GM19397 (cell line): ENCODE measurements around the gene ECE2.
A peak's percentile ranks its signal among the peaks of the same experiment; 100 is the strongest.

ENCODE experiments used
- ATAC-seq: cut with Tn5 transposase; IDR thresholded peaks from one replicate; pipeline ENCODE4 v1.9.1; 2021; ENCODE audit warnings: mild to moderate bottlenecking, moderate library complexity; ENCODE audit not compliant: unreplicated experiment

The ECE2 gene

DNA sequence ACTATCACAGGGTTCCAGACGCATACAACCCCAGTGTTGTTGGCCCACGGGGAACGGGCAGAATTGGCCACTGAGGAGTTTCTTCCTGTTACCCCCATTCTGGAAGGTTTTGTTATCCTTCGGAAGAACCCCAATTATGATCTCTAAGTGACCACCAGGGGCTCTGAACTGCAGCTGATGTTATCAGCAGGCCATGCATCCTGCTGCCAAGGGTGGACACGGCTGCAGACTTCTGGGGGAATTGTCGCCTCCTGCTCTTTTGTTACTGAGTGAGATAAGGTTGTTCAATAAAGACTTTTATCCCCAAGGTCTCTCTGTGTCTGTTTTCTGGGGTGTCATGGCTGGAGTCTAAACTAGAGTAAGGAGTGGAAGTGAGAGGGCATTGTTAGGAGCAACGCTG is 32.9 kb downstream of the ECE2 start:
- ATAC-seq, result no peak

DNA sequence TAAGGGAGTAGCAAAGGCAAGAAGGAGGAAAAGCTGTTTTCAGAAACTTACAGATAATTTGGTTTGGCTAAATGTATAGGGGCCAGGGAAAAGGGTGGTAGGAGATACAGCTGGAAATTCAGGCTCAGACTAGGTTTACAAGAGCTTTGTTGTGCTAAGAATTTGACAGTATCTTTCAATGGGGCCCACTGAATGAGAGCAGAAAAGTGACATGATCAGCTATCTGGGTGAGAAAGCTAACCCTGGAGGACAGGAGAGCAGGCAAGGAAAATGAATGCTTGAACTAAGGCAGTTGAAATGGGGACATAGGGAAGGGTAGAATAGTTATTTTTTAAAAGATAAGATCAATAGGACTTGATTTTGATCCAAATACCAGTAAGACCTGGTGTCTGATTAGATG is 35.8 kb downstream of the ECE2 start:
- no peak for ATAC-seq

DNA sequence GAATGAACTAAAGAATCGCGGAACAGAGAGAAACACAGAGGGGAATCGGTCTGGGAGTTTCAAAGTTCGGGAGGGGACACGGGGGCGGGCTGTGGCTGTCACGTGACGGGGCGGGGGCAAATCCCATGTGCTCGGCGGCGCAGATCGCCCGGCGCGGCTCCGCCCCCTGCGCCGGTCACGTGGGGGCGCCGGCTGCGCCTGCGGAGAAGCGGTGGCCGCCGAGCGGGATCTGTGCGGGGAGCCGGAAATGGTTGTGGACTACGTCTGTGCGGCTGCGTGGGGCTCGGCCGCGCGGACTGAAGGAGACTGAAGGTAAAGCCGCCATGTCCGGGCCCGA is 38.5 kb downstream of the ECE2 start, which contains the start of gene EIF4G1:
Gene EIF4G1 (plus strand): TSS at position 244 of the 337 bp plus-strand sequence. CDS start 1,191 bp downstream, outside the sequence.
- ATAC-seq, result peak; percentile 84

DNA sequence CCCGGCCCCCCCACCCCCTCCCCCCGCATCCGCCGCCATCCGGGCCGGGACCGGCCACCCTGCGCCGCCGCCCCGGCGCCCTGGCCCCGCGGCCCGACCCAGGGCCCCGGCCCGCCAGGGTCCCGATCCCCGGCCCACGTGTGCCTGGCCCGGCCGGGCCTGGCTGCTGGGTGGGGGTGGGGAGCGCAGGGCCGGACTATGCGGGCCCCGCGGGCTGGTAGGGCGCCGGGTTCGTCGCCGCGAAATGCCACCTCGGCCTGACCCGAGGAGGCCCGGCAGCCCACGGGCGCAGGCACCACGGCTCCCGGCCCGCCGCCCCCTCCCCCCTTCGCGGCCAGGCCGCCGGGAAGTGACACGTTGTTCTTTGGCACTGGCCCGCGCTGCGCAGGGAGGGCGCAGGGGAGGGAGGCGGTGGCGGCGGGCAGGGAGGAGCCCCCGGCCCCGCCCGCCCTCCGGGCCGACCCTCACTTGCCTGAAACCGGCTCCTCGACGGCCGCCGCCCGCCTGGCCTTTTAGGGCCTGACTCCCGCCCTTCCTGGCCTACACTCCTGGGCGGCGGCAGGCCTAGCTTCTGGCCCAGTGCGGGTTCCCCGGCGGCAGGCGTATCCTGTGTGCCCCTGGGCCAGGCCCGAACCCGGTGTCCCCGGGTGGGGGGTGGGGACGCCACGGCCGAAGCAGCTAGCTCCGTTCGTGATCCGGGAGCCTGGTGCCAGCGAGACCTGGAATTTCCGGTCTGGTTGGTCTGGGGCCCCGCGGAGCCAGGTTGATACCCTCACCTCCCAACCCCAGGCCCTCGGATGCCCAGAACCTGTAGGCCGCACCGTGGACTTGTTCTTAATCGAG is 39.1 kb downstream of the ECE2 start:
- peak; percentile 48 for ATAC-seq

DNA sequence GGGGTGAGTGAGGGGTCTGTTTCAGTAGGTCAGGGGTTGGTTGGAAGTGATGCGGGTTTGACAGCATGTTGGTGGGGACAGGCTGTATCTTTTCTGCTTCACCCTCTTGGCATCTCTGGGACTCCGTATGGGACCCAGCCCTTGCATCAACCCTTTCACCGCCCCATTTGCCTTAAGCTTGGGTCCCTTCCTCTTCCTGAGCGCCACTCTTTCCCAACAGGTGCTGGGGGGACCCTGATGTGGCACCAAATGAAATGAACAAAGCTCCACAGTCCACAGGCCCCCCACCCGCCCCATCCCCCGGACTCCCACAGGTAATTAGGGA is 39.7 kb downstream of the ECE2 start:
- ATAC-seq, result no peak

DNA sequence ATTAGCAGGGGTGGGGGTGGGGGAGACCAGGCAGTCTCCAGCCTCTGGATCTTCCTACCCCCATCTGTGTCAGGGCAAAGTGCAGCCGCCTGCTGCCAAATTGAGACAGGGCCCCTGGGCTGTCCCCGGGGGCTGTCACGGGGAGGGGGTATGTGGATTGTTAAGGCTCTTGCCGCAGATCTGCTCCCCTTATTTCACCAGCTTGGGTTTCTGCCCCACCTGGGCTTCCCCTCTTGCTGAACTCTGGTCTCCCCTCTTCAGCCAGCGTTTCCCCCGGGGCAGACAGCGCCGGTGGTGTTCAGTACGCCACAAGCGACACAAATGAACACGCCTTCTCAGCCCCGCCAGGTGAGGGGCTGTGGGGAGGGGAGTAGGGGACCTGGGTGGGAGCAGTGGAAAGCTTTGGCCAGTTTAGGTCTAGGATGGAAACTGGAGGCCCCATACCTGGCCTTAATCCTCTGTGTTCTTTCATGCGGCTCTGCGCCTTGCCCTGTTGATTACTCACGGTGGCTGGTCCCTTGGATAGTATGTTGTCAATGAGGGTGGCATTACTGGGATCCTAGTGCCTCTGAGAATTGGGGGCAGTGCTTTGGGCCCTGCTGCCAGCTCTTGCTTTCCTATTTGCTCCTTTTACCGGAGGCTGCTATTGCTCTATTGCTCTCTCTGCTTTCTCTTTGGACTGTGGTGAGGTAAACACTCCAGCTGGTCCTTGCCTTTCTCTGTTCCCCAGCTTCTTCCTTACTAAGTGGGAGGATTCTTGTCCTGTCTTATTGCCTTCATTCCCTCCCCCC is 40.2 kb downstream of the ECE2 start:
- ATAC-seq, result no peak

DNA sequence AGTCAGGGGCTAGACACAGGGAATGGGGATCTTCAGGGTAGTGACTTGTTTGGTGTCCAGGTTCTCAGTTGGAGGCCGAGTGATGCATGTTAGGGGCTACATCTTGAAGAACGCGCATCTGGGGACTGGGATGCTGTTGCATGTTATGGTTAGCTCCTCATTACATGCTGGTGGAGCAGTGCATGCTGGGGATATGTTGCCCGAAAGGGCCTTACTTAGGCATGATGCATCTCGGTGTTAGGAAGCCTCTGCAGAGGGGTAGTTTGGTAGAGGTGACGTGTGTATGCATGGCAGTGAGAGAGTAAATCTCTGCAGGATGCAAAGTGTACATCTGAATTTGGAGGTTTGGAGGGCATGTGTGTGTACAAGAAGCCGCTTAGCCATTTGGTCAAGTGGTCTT is 41.0 kb downstream of the ECE2 start:
- no peak for ATAC-seq

DNA sequence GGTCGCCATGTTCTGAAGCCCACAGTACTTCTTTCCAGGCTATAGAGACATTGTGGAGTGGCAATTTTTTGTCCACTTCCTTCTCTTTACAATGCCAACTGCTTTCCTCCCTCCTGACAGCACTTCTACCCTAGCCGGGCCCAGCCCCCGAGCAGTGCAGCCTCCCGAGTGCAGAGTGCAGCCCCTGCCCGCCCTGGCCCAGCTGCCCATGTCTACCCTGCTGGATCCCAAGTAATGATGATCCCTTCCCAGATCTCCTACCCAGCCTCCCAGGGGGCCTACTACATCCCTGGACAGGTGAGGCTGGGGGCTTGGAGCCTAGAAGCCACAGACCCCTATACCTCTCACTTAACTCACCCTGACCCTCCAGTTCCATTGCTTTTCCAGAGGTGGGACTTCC is 41.4 kb downstream of the ECE2 start:
- ATAC-seq, result no peak

DNA sequence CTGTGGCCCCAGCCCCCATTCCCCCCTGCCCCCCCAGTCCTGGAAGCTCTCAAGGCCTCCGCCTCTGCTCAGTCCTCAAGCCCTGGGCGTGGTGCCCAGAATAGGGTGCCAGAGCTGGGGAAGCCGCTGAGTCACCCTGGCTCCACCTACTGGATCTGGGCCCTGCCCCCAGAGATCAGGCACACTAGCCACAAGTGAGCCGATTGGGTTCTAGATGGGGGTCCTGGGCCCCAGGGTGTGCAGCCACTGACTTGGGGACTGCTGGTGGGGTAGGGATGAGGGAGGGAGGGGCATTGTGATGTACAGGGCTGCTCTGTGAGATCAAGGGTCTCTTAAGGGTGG is 44.3 kb downstream of the ECE2 start:
- ATAC-seq, result no peak

DNA sequence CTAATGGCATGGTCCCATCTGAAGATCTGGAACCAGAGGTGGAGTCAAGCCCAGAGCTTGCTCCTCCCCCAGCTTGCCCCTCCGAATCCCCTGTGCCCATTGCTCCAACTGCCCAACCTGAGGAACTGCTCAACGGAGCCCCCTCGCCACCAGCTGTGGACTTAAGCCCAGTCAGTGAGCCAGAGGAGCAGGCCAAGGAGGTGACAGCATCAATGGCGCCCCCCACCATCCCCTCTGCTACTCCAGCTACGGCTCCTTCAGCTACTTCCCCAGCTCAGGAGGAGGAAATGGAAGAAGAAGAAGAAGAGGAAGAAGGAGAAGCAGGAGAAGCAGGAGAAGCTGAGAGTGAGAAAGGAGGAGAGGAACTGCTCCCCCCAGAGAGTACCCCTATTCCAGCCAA is 45.8 kb downstream of the ECE2 start:
- no peak for ATAC-seq

DNA sequence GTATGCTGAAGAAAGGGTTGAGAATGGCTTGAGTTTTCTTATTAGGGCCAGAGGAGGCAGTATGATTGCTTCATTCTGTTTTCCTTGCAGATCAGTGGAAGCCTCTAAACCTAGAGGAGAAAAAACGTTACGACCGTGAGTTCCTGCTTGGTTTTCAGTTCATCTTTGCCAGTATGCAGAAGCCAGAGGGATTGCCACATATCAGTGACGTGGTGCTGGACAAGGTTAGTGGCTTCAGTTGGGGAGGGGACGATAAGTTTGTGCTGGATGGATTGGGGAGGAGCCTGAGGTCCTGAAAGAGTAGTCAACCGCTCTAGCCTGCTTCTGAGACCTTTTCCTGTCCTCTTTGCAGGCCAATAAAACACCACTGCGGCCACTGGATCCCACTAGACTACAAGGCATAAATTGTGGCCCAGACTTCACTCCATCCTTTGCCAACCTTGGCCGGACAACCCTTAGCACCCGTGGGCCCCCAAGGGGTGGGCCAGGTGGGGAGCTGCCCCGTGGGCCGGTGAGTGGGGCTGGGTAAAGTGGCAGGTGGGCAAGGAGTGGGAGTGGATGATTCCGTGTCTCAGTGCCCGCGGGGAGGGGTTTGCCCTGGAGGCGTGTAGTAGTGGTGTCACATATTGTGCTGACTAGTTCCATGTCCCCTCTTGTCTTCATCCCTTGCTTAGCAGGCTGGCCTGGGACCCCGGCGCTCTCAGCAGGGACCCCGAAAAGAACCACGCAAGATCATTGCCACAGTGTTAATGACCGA is 47.1 kb downstream of the ECE2 start:
- ATAC-seq, result no peak

DNA sequence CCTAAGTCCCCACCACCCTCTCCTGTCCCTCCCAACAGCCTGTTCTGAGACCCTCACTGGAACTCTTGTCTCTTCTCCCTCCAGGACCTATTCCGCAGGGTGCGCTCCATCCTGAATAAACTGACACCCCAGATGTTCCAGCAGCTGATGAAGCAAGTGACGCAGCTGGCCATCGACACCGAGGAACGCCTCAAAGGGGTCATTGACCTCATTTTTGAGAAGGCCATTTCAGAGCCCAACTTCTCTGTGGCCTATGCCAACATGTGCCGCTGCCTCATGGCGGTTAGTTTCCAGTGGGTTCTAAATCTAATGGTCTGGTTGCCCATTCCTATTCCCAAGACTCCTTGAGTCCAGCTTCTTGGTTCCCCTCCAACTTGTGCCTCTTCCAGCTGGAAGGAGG is 47.9 kb downstream of the ECE2 start:
- ATAC-seq, result no peak

DNA sequence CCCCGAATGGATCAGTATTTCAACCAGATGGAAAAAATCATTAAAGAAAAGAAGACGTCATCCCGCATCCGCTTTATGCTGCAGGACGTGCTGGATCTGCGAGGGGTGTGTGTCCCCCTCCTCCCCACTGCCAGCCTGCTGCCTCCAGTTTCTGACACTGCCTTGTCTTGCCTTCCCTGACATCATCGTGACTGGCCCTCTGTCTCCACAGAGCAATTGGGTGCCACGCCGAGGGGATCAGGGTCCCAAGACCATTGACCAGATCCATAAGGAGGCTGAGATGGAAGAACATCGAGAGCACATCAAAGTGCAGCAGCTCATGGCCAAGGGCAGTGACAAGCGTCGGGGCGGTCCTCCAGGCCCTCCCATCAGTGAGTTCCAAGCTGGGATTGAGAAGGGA is 49.4 kb downstream of the ECE2 start:
- no peak for ATAC-seq

DNA sequence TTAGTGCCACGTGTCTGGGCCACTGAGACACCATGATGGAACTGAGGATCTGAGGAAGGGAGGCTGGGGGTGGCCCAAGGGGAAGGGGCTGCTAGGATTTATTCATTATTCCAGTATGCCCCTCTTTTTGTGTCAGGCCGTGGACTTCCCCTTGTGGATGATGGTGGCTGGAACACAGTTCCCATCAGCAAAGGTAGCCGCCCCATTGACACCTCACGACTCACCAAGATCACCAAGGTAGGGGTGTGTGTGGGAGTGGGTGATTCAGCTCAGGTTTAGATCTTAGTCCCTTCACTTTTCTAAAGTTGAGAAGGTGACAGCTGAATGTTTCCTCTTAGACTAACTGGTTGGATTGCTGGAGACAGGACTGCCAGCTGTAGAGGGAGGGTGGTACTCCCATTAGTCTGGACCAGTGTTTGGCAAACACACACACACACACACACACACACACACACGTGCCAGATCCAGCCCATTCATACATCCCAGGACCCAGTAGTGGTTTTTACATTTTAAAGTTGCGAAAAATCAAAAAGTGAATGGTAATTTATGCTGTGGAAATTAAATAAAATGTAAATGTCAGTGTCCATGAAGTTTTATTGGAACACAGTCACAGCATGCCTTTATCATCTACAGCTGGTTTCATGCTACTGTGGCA is 50.0 kb downstream of the ECE2 start:
- no peak for ATAC-seq

DNA sequence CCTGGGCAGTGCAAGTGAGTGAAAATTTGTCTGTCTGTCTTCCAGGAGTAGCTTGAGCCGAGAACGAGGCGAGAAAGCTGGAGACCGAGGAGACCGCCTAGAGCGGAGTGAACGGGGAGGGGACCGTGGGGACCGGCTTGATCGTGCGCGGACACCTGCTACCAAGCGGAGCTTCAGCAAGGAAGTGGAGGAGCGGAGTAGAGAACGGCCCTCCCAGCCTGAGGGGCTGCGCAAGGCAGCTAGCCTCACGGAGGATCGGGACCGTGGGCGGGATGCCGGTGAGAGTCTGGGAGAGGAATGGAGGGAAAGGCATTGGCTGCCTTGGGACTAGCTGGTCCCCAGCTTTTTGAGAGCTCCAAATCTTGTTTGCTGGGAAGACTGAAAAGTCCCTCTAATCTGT is 51.3 kb downstream of the ECE2 start:
- ATAC-seq, result no peak

DNA sequence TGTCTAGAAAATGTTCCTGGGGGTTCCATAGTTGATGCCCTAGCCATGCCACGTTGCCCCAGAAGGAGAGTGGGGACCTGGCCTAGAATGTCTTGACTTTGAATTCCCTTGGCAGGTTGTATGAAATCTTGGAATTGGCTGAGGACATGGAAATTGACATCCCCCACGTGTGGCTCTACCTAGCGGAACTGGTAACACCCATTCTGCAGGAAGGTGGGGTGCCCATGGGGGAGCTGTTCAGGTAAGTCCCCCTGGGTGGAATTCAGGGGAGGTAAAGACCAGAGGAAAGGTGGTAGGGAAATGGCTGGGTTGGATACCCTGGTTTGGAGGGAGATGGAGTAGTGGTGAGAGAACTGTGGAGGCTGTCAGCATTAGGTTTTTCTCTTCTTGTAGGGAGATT is 52.7 kb downstream of the ECE2 start:
- no peak for ATAC-seq

DNA sequence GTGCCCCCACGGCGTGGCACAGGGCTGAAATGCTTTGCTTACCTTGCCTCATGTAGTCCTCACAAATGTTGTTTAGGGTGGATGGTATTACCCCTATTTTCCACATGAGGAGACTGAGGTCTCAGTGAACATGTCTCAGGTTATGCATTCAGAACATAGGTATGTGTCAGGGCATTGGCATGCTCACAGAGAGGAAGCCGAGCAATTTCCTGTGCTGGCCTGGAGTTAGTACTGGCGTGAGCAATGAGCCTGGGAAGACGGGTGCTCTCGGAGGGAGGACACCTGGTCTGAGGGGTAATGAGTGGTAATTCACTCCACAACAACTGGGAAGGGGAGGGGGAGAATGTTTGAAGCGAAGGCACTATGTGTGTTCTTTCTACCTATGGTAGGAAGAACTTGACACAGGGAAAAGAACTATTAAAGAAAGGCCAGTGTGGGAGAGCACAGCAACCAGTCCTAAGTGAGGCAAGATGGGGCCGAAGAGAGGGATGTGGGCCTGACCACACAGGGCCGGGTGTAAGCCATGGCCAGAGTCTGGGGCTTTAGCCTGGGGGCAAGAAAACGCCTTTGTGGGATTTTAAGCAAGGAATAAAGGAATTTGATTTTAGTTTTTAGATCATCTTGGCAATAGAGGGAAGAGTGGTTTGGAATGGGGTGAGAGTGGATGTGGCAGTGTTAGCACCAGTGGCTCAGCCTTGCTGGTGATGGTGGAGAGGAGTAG is 56.7 kb downstream of the ECE2 start:
- ATAC-seq, result no peak

DNA sequence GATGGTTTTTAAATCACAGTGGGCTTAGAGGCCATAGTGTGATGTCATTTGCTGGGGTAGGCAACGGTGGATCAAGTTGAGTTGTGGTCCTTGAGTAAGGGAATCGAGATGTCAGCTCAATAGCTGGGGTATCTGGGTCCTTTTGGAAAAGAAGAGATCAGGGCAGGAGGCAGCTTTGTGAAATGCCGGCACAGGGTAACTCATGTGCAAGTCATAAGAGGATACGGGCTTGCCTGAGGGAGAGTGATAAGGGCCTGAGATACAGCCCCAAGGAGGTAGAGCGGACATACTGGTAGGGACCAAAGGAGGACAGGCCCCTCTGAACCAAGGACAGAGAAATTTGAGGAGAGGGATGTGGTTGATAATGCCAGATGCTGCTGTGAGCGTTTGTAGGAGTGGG is 57.4 kb downstream of the ECE2 start:
- no peak for ATAC-seq

DNA sequence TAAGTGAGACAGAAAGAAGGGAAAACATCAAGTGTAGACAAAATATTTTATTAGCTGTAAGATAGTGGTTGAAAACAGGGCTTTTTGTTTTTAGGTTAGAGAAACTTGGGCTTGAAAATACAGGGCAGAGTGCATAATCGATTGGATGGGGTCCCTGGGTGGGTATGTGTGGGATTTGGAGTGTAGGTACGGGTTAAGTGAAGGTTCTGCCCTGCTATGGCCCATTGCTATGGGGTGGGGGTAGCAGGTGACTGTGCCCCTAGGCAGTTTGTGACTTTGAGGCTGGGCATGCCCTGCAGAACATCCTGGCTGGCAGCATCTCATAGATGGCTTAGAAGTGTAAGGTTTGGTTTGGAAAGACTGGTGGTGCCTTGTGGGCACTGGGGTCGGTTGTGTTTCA is 57.9 kb downstream of the ECE2 start:
- no peak for ATAC-seq

DNA sequence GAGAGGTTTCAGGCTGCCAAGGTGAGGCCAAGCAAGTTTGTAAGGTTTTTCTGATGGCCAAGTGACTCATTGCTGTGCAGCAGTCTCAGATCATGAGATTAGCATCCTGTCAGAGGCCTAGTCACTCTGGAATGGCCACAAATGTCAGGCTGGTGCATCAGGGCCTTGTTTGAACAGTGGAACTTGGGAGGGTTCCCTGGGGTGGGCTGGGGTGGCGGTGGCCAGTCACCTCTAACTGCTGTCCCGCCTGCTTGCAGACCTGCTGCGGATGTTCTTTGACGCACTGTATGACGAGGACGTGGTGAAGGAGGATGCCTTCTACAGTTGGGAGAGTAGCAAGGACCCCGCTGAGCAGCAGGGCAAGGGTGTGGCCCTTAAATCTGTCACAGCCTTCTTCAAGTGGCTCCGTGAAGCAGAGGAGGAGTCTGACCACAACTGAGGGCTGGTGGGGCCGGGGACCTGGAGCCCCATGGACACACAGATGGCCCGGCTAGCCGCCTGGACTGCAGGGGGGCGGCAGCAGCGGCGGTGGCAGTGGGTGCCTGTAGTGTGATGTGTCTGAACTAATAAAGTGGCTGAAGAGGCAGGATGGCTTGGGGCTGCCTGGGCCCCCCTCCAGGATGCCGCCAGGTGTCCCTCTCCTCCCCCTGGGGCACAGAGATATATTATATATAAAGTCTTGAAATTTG is 58.8 kb downstream of the ECE2 start:
- ATAC-seq, result no peak
